ENCODE results near the gene PRRT2.
"Not testable (repeated sequence)": the region's sequence is repeated elsewhere in the genome, so short reads cannot be mapped to it uniquely, and the experiment has no call there.

The PRRT2 gene

DNA sequence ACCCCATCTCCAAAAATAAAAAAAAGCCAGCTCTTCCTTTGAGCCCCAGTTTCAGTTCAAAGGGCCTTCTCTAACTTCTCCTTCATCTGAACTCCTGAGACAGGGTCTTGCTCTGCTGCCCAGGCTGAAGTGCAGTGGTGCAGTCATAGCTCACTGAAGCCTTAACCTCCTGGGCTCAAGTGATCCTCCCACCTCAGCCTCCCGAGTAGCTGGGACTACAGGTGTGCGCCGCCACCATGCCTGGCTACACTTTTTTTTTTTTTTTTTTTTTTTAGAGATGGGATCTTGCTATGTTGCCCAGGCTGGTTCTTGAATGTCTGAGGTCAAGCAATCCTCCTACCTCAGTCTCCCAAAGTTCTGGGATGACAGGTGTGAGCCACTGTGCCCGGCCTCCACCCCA lies 21.2 kb downstream of the PRRT2 start:
- not testable (repeated sequence) for DNase-seq (ENCODE audit: low read depth in 2 of 2)

GRCh38 chr16:29834079-29834478 lies 22.1 kb downstream of the PRRT2 start:
- DNase-seq (ENCODE audit: low read depth in 2 of 2), result no peak

GRCh38 chr16:29835926-29836325 lies 23.9 kb downstream of the PRRT2 start:
- no peak for DNase-seq (ENCODE audit: low read depth in 2 of 2)

- DNase-seq (ENCODE audit: low read depth in 2 of 2), result no peak
These were observed 24.6 kb downstream of the PRRT2 start for GRCh38 chr16:29836623-29837022.

DNA sequence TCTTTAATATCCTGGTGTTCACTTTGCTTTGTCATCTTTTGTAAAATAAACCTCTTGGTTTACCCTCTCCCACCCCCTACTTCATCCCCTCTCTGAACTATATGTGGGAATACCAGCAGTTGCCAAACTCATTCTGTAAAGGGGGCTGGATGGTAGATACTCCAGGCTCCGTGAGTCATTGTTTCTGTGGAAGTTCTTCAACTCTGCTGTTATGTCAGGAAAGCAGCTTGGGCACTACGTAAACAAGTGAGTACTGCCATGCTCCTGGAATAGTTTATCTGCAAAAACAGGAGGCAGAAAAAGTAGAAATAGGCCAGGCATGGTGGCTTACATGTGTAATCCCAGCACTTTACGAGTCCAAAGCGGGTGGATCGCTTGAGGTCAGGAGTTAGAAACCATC lies 25.8 kb downstream of the PRRT2 start:
- no peak for DNase-seq (ENCODE audit: low read depth in 2 of 2)

- DNase-seq (ENCODE audit: low read depth in 2 of 2), result no peak
These were observed 27.8 kb downstream of the PRRT2 start for GRCh38 chr16:29839822-29840221.

DNA sequence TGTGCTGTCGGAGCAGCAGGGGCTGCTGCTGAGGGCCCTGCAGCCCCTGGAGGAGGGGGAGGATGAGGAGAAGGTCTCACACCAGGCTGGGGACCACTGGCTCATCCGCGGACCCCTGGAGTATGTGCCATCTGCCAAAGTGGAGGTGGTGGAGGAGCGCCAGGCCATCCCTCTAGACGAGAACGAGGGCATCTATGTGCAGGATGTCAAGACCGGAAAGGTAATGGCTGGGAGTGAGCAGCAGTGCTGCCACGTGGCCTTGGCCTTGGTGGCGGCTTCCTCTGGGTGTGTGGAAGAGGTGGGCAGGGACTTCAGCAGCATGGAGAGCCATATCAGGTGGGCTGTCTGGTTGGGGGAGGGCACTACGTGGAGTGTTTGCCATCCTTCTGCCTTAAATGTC lies 28.2 kb downstream of the PRRT2 start:
- no peak for DNase-seq (ENCODE audit: low read depth in 2 of 2)

DNA sequence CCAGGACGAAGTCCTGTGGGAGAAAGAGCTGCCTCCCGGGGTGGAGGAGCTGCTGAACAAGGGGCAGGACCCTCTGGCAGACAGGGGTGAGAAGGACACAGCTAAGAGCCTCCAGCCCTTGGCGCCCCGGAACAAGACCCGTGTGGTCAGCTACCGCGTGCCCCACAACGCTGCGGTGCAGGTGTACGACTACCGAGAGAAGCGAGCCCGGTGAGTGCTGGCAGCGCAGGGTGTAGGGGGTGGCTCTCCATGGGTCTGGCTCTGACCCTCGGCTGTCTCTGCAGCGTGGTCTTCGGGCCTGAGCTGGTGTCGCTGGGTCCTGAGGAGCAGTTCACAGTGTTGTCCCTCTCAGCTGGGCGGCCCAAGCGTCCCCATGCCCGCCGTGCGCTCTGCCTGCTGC lies 29.6 kb downstream of the PRRT2 start:
- DNase-seq (ENCODE audit: low read depth in 2 of 2), result no peak

DNA sequence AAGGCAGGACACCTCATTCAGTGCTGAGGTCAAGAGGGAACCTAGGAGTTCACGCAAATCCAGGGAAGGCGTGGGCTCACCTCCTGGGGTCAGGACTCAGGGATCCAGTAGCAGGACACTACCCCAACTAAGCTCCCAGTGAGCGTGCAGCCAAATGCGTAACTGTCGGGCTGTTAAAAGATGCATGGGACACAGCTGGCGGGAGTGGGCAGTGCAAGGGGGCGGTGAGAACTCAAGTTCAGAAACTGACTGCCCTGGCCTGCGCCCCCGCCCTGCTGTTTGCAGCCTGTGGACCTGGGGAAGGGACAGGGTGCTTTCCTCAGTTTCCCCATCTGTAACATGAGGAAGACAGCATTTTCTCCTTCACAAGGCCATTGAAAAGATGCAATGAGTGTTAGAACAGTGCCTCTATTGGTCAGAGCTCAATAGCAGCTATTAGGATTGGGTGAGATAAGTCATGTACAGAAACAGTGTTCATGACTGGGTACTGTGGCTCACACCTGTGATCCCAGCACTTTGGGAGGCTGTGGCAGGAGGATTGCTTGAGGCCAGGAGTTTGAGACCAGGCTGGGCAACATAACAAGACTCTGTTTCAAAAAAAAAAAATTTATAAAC lies 30.8 kb downstream of the PRRT2 start:
- DNase-seq (ENCODE audit: low read depth in 2 of 2), result no peak

- DNase-seq (ENCODE audit: low read depth in 2 of 2), result no peak
These were observed 31.9 kb downstream of the PRRT2 start for GRCh38 chr16:29843931-29844330.

DNA sequence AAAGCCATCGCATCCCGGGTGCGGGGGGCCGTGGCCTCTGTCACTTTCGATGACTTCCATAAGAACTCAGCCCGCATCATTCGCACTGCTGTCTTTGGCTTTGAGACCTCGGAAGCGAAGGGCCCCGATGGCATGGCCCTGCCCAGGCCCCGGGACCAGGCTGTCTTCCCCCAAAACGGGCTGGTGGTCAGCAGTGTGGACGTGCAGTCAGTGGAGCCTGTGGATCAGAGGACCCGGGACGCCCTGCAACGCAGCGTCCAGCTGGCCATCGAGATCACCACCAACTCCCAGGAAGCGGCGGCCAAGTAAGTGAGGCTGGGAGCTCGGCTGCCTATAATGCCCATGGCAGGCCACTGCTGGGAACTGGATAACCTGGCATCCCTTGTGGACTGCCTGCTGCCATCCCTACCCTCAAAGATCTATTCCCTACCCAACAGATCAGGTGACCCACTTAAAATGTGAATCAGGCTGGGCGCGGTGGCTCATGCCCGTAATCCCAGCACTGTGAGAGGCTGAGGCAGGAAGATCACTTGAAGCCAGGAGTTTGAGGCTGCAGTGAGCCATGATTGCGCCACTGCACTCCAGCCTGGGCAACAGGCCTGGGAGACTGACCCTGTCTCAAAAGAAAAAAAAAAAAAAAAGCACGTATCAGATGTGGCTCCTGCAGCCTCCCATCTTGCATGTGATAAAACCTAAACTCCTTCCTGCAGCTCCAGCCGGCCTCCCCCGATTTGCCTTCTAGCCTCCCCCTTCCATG lies 32.8 kb downstream of the PRRT2 start:
- no peak for DNase-seq (ENCODE audit: low read depth in 2 of 2)

- DNase-seq (ENCODE audit: low read depth in 2 of 2), result no peak
These were observed 33.7 kb downstream of the PRRT2 start for GRCh38 chr16:29845656-29846055.

GRCh38 chr16:29848420-29849297 lies 36.7 kb downstream of the PRRT2 start:
- DNase-seq (ENCODE audit: low read depth in 2 of 2), result peak; percentile 42 to 60

- no peak for DNase-seq (ENCODE audit: low read depth in 2 of 2)
These were observed 37.5 kb downstream of the PRRT2 start for GRCh38 chr16:29849505-29849904.

- no peak for DNase-seq (ENCODE audit: low read depth in 2 of 2)
These were observed 39.0 kb downstream of the PRRT2 start for GRCh38 chr16:29850998-29851397.

DNA sequence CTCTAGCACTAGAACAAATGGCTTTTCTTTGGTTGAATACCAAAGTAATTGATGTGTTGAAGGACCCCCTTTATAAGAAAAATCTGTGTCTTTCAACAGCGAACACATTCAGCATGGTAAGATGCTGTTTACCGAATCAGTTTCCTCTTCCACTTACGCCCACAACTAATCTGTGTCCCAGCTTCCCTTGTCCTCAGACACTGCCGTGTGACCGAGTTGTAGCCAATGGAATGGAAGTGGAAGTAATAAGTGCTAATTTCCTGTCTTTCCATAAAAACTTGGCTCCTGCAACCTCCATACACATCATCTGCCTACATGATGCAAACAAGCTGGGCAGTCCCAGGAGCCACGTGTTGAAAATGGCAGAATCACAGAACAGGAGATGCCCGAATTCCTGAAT lies 40.7 kb downstream of the PRRT2 start:
- DNase-seq (ENCODE audit: low read depth in 2 of 2), result no peak

GRCh38 chr16:29854520-29855100 lies 42.6 kb downstream of the PRRT2 start:
- DNase-seq (ENCODE audit: low read depth in 2 of 2), result no peak

GRCh38 chr16:29857133-29857760 lies 45.3 kb downstream of the PRRT2 start:
- no peak for DNase-seq (ENCODE audit: low read depth in 2 of 2)

- DNase-seq (ENCODE audit: low read depth in 2 of 2), result no peak
These were observed 46.3 kb downstream of the PRRT2 start for GRCh38 chr16:29858149-29858849.

- no peak for DNase-seq (ENCODE audit: low read depth in 2 of 2)
These were observed 47.0 kb downstream of the PRRT2 start for GRCh38 chr16:29858974-29859373.

- DNase-seq (ENCODE audit: low read depth in 2 of 2), result no peak
These were observed 48.2 kb downstream of the PRRT2 start for GRCh38 chr16:29860218-29860617.

Measured in stimulated activated CD8-positive, alpha-beta memory T cell treated with anti-CD3 and anti-CD28 coated beads, Interleukin-15, amount 100 ng/mL, for 4 hours (primary cell).